Measurements from ENCODE around the gene NKX1-1.
A peak's percentile ranks its signal among the peaks of the same experiment; 100 is the strongest.

The NKX1-1 gene

DNA sequence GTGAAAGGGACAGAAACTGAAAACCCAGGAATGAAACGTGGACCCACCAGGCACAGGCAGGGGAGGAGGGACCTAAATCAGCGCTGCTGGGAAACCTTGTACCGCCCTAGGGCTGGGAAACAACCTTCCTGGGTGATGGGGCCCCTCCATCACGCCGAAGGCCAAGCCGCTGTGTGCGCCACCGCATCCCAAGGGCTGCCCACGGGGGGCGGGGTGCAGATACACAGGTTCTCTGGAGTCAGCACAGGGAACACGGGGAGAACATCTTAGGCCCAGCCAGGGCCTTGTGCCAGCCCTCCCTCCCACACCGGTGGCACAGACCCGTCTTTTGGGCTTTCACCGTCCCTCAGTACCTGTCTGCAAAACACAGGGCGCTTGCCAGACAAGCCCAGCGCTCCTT, 46.3 kb downstream of the NKX1-1 start:
- DNase-seq = no peak

DNA sequence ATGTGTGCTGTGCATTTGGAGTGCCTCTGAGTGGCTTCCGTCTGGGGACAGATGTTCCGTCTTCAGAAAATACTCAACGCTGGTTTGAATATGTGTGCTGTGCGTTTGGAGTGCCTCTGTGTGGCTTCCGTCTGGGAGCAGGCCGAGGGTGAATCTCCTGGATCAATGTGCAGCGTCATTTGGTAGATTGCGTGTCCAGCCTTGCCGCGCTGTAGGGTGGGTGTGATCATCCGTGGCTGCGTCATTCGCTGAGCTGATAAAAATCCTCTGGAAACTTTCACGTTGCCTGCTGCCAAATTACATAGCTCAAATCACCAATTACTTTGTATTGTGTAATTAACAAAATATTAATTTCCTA, 47.1 kb downstream of the NKX1-1 start:
- DNase-seq = no peak

DNA sequence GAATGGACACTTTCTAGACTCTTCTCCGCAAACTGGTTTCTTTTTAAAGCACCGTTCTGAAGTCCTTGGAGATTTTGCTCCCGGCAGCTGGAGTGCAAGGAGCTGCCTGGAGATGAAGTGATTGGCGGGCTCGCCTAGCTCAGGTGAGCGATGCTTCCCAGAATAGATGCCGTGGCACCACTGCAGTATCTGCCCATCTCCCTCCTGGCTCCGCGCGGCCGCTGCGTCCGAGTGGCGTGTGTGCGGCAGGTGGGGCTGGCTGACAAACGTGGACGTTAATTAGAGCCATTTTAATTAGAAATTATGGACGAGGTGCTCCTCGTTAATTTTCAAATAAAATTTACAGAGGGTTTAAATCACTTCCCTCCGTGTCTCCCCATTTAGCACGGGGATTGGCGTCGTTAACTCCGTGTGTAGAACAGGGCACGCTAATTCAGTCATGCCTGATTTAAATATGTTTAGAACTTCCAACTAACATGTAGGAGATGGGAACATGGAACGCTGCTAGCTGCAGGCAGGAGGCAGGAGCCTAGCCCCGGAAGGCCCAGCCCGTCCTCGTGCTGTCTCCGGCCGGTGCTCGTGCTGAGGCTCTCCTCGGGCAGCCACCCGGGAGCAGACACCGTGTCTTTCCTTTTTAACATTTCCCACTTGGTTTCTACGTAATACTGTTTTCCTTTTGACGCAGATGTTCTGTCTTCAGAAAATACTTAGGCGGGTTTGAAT, 47.7 kb downstream of the NKX1-1 start:
- DNase-seq = no peak

DNA sequence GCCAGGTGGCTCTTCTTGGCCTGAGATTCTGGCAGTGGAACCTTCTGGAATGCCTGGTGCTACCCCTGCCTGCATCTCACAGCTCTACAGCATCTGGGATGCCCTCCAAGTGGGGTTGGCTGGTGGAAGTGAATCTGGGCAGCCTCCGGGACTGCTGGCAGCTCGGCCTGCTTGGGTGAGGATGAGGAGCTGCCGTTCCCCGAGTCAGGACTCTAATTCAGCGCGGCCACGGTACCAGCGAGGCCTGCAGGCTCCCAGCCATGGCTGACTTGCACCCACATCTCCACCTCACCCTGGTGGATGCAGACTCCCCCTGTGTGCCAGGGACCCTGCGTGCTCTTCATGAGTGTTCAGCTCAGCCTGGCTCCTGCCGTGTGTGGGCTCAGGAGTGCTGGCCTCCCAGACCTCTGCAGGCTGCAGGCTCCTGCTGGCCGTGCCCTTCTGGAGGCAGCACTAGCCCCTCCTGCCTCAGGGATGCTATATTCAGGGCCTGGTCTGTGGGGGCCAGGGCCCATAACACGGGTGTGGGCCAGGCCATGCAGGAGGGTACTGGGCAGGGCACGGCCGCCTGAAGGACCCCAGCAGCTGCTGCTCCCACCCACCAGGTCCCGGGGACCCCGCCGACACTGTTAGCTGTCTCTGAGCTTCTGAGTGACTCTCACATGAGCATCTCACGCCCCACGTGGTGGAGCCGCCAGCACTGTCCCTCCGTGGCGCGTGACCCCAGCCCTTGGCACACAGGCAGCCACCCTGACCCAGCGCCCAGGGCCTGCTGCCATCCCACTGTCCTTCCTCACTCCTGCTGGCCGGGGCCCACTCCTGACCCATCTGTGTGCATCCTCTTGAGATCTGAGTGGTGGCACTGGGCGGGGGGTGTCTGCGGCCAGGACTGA, 48.6 kb downstream of the NKX1-1 start:
- no peak for DNase-seq

DNA sequence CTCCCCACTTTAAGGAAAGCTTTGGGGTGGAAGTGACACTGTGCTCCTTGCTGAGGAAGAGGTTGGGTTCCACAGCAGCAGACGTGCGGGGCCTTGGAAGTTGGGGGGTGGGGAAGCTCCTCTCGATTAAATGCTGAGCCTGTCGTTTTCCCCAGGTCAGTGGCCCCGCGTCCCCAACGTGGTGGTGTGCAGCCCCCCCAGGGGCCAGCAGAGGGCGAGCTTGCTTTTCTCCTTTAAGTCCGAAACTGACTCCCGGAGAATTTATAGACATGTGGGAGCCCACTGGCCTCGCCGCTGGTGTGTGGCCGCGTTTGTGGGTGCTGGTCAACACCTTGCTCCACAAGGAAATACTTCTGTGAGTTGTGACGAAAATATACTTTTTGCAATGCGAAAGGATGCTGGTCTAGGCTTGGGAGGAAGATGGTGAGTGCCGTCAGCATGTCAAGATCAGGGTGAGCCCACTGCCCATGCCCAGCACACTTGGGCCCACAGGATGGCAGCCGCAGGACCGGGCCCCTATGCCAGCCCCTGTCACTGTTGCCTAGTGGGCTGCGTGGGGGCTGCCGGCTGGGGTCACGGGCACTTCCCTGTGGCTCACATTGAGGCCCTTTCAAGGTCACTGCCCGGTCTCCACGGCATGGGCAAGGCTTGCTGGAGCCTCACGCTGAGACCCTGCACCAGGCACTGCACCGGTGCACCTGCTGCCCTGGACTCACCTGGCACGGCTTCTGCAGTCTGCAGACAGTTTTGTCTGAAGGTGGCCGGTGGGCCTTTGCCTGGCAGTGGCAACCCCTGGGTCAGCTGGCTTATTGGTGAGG, 49.9 kb downstream of the NKX1-1 start:
- DNase-seq = peak; percentile 62

DNA sequence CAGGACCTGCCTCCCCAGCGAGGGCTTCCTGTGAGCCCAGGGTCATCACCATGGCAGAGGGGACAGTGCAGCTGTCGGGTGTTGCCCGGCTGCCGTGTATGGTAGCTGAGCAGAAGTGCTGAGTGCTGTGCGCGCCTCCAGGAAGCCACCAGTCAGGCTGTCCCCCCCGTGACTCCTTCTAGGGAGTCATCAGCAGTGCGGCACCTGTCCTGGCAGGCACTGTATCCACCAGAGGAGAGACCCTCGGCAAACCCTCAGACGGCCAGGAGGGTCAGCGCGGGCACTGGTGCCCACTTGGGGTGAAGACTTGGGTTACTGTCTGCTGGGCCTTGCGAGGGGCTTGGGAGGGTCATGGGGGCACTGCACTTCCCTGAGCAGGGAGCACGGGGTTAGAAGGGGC, 50.9 kb downstream of the NKX1-1 start:
- DNase-seq = no peak

DNA sequence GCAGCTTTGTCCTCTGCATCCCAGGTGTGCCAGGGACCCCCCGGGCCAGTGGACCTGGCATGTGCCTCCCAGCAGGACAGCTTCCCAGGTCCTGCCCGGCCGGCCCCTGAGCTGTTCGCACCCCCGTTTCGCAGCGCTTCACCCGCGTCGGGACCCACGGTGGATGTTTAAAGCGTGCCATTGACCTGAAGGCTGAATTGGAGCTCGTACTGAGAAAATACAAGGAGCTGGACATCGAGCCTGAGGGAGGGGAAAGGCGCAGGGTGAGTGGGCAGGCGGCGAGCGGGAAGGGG, 51.3 kb downstream of the NKX1-1 start:
- no peak for DNase-seq

DNA sequence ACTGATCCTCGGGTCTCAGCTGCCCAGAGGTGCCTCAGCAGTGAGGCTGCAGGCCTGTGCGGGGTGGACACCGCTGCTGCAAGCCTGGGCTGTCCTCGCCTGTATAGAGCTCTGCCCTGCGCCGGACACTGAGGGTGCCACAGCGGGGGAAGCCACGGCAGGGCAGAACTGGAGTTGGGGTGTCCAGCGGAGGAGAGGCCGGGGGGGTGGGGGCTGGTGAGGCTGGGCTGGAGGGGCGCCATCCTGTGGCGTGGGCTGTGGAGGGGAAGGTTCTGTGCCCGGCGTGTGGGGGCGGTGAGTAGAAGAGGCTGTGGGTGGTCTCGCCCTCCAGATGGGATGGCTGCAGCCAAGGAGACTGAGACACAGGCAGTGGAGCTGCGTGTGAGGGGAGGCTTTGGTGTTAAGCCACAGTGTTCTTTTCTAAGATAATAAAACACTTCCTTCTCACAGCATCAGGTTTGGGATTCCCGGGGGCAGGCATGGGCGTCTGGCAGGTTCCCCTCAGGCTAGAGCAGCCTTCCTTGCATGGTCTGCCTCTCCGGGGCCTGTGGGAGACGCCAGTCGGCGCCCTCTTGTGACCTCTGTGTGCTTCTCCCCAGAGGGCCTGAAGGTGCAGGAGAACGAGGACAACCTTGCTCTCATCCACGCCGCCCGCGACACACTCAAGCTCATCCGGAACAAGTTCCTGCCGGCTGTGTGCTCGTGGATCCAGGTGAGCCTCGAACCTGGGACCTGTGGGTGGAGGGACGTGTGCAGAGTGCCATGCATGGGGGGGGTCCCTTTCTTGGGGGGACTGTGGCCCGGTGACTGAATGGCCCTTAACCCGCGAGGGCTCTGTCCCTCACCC, 51.9 kb downstream of the NKX1-1 start:
- DNase-seq = no peak

DNA sequence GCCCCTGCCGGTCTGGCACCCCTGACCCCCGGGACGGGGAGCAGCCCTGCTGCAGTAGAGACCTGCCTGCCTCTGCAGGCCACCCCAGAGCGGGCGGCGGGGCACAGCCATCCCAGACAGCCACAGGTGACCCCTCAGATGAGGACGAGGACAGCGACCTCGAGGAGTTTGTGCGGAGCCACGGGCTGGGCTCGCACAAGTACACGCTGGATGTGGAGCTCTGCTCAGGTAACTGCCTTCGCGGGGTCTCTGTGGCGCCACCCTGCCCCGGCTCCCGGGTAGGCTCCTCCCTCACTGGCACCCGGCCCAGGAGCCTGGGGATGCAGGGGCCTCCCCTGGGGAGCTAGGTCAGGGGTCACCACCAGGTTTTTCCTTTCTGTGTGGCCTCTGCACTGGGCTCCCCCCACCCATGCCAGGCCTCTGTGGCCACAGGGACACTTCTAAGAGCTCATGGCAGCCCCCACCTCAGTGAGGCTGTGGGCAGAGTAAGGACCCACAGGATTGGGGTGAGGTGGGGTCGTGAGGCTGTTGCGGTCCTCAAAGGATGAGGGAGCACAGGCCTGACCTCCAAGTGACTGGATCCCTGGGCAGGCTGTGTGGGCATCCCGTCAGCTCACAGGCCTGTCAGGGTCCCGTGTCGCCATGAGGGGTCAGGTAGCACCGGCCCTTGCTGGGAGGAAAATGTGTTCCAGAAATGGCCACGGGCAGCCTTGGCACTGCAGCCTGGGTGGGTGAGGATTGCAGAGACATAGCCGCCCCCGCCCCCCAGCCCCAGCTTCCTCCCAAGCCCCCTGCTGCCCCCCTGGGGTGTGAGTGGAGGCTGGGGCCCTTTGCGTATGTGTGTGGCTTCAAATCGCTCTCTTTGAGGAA, 52.8 kb downstream of the NKX1-1 start:
- no peak for DNase-seq
